SK-N-SH (cell line): ENCODE measurements around the gene ITPRIPL2. TPM values are rescaled to one million over a fixed set of nuclear protein-coding genes. Genes with fewer than 3 reads are reported as not detected.

Source experiments
- CTCF ChIA-PET: fragments of 300-600, 350-600 bp; formaldehyde crosslinking; extraction: SDS; loops from one replicate; lab custom pipeline; 2021; lab: Yijun Ruan, JAX
- POLR2A ChIA-PET: fragments of 350-600 bp; sonication (Branson Sonifier 250); formaldehyde crosslinking; extraction: SDS; loops from one replicate; lab custom pipeline; 2020; ENCODE audit warnings: antibody characterized with exemption, inconsistent platforms; lab: Yijun Ruan, JAX
- DNase-seq: peaks from one replicate; pipeline ENCODE4 v3.0.0; 2012
- H2AFZ ChIP-seq: fragments of 200-600 bp; sonication (generic); 2 replicates; pipeline ENCODE4 v1.8.1; 2016; ENCODE audit warnings: antibody characterized with exemption, mild to moderate bottlenecking, low read depth
- H3F3A ChIP-seq: fragments of 200-600 bp; sonication (generic); replicated peaks from 2 replicates; pipeline ENCODE3; 2016; ENCODE audit warnings: antibody characterized with exemption, mild to moderate bottlenecking; ENCODE audit not compliant: insufficient read depth
- H3K27ac ChIP-seq, 2 experiments: fragments of 200-500 bp in 1 of 2; fragments of 200-600 bp in 1 of 2; sonication (Bioruptor generic) in 1 of 2; sonication (generic), shearing (Covaris generic) in 1 of 2; 2 replicates each; pipeline versions ENCODE4 v1.5.1 to v1.6.1; 2014 to 2016; ENCODE audit warnings: low read depth in 2 of 2, inconsistent platforms in 1 of 2, low read length in 1 of 2, mild to moderate bottlenecking in 1 of 2, mixed read lengths in 1 of 2
- H3K27me3 ChIP-seq: fragments of 200-600 bp; sonication (generic), shearing (Covaris generic); 2 replicates; pipeline ENCODE4 v1.6.1; 2016; ENCODE audit warnings: mixed run types; ENCODE audit not compliant: insufficient read depth
- H3K36me3 ChIP-seq, 2 experiments: fragments of 200-500 bp in 1 of 2; fragments of 200-600 bp in 1 of 2; sonication (Bioruptor generic) in 1 of 2; sonication (generic) in 1 of 2; replicated peaks in 1 of 2; 2 replicates each; pipeline versions ENCODE3 to v1.5.1; 2014 to 2016; ENCODE audit warnings: low read length in 1 of 2, mild to moderate bottlenecking in 1 of 2; ENCODE audit not compliant: insufficient read depth in 2 of 2, control insufficient read depth in 1 of 2
- H3K4me1 ChIP-seq, 2 experiments: fragments of 200-500 bp in 1 of 2; fragments of 200-600 bp in 1 of 2; sonication (Bioruptor generic) in 1 of 2; sonication (generic), shearing (Covaris generic) in 1 of 2; 2 replicates each; pipeline versions ENCODE4 v1.5.1 to v1.6.1; 2014 to 2016; ENCODE audit warnings: low read depth in 1 of 2, low read length in 1 of 2, mixed run types in 1 of 2; ENCODE audit not compliant: insufficient read depth in 2 of 2, control insufficient read depth in 1 of 2
- H3K4me2 ChIP-seq: fragments of 200-600 bp; sonication (generic), shearing (Covaris generic); 2 replicates; pipeline ENCODE4 v1.6.1; 2017; ENCODE audit warnings: mixed run types
- H3K4me3 ChIP-seq, 2 experiments: fragments of 200-500 bp in 1 of 2; fragments of 200-600 bp in 1 of 2; sonication (Bioruptor generic) in 1 of 2; sonication (generic), shearing (Covaris generic) in 1 of 2; 2 replicates each; pipeline versions ENCODE4 v1.5.1 to v1.8.1; 2014 to 2016; ENCODE audit warnings: low read depth in 2 of 2, inconsistent platforms in 1 of 2, low read length in 1 of 2, mild to moderate bottlenecking in 1 of 2, mixed read lengths in 1 of 2, moderate library complexity in 1 of 2
- H3K79me2 ChIP-seq: fragments of 200-600 bp; sonication (generic); 2 replicates; pipeline ENCODE4 v1.8.1; 2017; ENCODE audit warnings: mild to moderate bottlenecking; ENCODE audit not compliant: insufficient read depth
- H3K9ac ChIP-seq: fragments of 200-600 bp; sonication (generic); 2 replicates; pipeline ENCODE4 v1.6.1; 2017; ENCODE audit warnings: mixed run types
- H3K9me2 ChIP-seq: fragments of 200-600 bp; sonication (generic); 2 replicates; pipeline ENCODE4 v1.6.1; 2017; ENCODE audit warnings: mixed run types
- H3K9me3 ChIP-seq: fragments of 200-600 bp; sonication (generic); 2 replicates; pipeline ENCODE4 v1.6.1; 2017; ENCODE audit warnings: mixed run types, mild to moderate bottlenecking, moderate library complexity
- H4K20me1 ChIP-seq: fragments of 200-600 bp; sonication (generic); 2 replicates; pipeline ENCODE4 v1.6.1; 2017; ENCODE audit warnings: mild to moderate bottlenecking, mixed run types; ENCODE audit not compliant: insufficient read depth
- ELF1 ChIP-seq: IDR thresholded peaks from 2 replicates; pipeline ENCODE4 v1.4.0; 2012
- EZH2phosphoT487 ChIP-seq: fragments of 200-600 bp; sonication (generic); IDR thresholded peaks from 2 replicates; pipeline ENCODE4 v1.6.1; 2017; ENCODE audit warnings: low read depth, mixed run types, mild to moderate bottlenecking, antibody characterized with exemption, moderate library complexity, borderline replicate concordance
- FOXM1 ChIP-seq: IDR thresholded peaks from 2 replicates; pipeline ENCODE4 v1.4.0; 2012; ENCODE audit warnings: low read depth, mild to moderate bottlenecking
- GABPA ChIP-seq: IDR thresholded peaks from 2 replicates; pipeline ENCODE4 v1.4.0; 2012; ENCODE audit warnings: low read depth, mild to moderate bottlenecking
- GATA2 ChIP-seq: sonication (generic); formaldehyde crosslinking; IDR thresholded peaks from 2 replicates; pipeline ENCODE4 v1.5.0; 2020; ENCODE audit warnings: mild to moderate bottlenecking, missing genetic modification reagents
- IRF3 ChIP-seq: fragments of 150-350 bp; IDR thresholded peaks from 2 replicates; pipeline ENCODE4 v1.6.1; 2016; ENCODE audit warnings: mild to moderate bottlenecking, low read depth, low read length
- MXI1 ChIP-seq: IDR thresholded peaks from 2 replicates; pipeline ENCODE4 v1.6.1; 2012; ENCODE audit warnings: mild to moderate bottlenecking, low read depth, low read length, improper control_type of control experiment
- POLR2AphosphoS5 ChIP-seq: IDR thresholded peaks from 2 replicates; pipeline ENCODE4 v1.6.1; 2012; ENCODE audit warnings: low read depth, low read length
- RCOR1 ChIP-seq: fragments of 150-350 bp; IDR thresholded peaks from 2 replicates; pipeline ENCODE4 v1.6.1; 2017; ENCODE audit warnings: antibody characterized with exemption, low read length
- REST ChIP-seq: IDR thresholded peaks from 2 replicates; pipeline ENCODE4 v1.6.1; 2012; ENCODE audit warnings: mild to moderate bottlenecking, low read depth, low read length, moderate library complexity
- RFX5 ChIP-seq: IDR thresholded peaks from 2 replicates; pipeline ENCODE4 v1.6.1; 2012; ENCODE audit warnings: mild to moderate bottlenecking, improper control_type of control experiment, low read length
- RXRA ChIP-seq: IDR thresholded peaks from 2 replicates; pipeline ENCODE4 v1.4.0; 2012; ENCODE audit warnings: low read depth, mild to moderate bottlenecking, borderline replicate concordance
- SIN3A ChIP-seq: IDR thresholded peaks from 2 replicates; pipeline ENCODE4 v1.6.1; 2012; ENCODE audit warnings: low read depth, mild to moderate bottlenecking, low read length, moderate library complexity, borderline replicate concordance
- SMC3 ChIP-seq: IDR thresholded peaks from 2 replicates; pipeline ENCODE4 v1.6.1; 2012; ENCODE audit warnings: low read depth, low read length, improper control_type of control experiment
- USF2 ChIP-seq: fragments of 150-350 bp; IDR thresholded peaks from 2 replicates; pipeline ENCODE4 v1.6.1; 2017; ENCODE audit warnings: antibody characterized with exemption, low read length, low read depth, borderline replicate concordance
- WGBS: methylation state at CpG from one replicate; pipeline ENCODE4 v1.1.6; 2017; ENCODE audit warnings: low lambda C conversion rate; 5-methylcytosine and 5-hydroxymethylcytosine counted together
- polyA plus RNA-seq, 3 experiments: library from polyadenylated mRNA; depleted of rRNA; stranded (reverse); fragments of >200 nt; gene quantifications; 2 replicates each; pipeline ENCODE4 v1.2.3, GENCODE V29; 2012

The ITPRIPL2 gene
- polyA plus RNA-seq, 1 of the 3 experiments (the other 2 are of a cell fraction) = 4.3 TPM

- peaks cover 7% of the 10 kb centered on the region for H3F3A ChIP-seq
- no peaks in the 10 kb centered on the region for H4K20me1 ChIP-seq
- no peak overlapping the region for H3K27ac ChIP-seq
- DNase-seq = no peak
- no peaks in the 10 kb centered on the region for H3K9me3 ChIP-seq
- no peak overlapping the region for H3K4me3 ChIP-seq
- peaks cover 15 to 51% of the 10 kb centered on the region in 2 experiments; a peak in 2 of 4 replicates for H3K4me1 ChIP-seq
- H3K4me2 ChIP-seq = no peak overlapping the region
- TF ChIP-seq POLR2AphosphoS5 (no peak), MXI1 (no peak), ELF1 (no peak), RFX5 (no peak), IRF3 (no peak), FOXM1 (no peak), SMC3 (no peak), SIN3A (no peak), GATA2 (no peak), USF2 (no peak), RCOR1 (no peak), REST (no peak), GABPA (no peak), EZH2phosphoT487 (no peak), RXRA (no peak)
- TF ChIP-seq, all 33 proteins: peak for 0
- Histone ChIP-seq H3K9ac (no peak overlapping the region), H3K79me2 (no peaks in the 10 kb centered on the region), H3K9me2 (no peaks in the 10 kb centered on the region), H3K36me3 (no peaks in the 10 kb centered on the region), H3K27me3 (no peaks in the 10 kb centered on the region), H2AFZ (no peak overlapping the region)
- 82% methylated on average over 1 of the region's 1 CpG for WGBS
- POLR2A ChIA-PET = no interaction called here
- CTCF ChIA-PET = no interaction called here
Measured at GRCh38 chr16:19133600-19133999, 19.8 kb downstream of the ITPRIPL2 start.
